ENCODE measurements around the gene MCTP2.

- TF ChIP-seq CTCF (IDR thresholded peaks at IDR 0.05) (no peak), POLR2A (IDR thresholded peaks at IDR 0.05) (no peak)
Measured at GRCh38 chr15:94233441-94233840, 2.1 kb downstream of the MCTP2 start.
